ENCODE measurements around the gene CTSD.
"Not testable (repeated sequence)": the region's sequence is repeated elsewhere in the genome, so short reads cannot be mapped to it uniquely, and the experiment has no call there.

The CTSD gene

DNA sequence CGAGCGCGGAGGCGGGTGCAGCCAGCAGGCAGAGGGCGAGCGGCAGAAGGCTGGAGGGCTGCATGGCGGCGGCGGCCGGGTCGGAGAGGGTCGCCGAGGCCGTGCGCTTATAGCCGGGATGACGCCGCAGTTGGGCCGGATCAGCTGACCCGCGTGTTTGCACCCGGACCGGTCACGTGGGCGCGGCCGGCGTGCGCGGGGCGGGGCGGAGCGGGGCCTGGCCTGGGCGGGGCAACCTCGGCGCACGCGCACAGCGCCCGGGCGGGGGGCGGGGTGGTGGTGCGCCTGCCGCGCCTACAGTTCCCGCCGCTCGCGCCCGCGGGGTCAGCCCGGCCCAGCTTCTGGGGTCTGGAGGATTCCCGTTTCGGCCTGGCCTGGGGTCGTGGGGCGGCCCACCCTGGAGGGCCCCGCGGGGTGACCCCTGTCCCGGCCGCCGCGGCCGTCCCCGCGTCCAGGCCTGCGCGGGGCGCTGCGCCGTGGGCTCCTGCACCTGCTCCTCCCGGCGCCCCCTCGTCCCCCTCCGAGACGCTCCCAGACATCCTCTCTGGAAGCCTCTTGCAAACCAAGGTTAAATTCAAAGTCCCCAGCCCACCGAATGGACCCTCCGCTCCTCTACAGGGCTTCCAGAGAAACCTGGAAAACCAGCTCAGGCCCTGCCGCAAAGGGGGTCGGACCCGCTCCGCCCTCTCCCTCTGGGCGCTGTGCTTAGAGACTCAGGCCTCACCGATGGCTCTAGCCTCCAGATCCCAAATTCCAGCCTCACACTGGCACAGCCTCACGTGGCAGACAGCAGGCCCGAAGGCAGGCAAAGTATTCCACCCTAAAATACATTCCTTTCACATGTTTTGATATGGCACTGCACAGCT is at the start of gene CTSD:
CTSD (minus strand) TSS at position 132 of the 866 bp plus-strand sequence; CDS start at position 64, 68 bp downstream.
- no peak for DNase-seq

DNA sequence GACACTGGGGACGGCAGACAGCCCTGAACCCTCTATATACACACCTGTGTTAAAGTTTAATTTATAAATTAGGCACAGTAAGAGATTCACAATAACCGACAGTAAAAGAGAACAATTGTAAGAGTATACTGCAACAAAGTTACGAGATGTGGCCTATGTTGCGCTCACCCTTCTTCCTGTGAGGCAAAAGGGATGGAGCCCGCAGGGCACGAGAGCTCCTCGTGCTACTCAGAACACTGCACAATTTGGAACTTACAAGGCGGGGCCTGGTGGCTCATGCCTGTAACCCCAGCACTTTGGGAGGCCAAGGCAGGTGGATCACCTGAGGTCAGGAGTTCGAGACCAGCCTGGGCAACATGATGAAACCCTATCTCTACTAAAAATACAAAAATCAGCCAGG is 49.6 kb upstream of the CTSD start:
- DNase-seq: not testable (repeated sequence)

DNA sequence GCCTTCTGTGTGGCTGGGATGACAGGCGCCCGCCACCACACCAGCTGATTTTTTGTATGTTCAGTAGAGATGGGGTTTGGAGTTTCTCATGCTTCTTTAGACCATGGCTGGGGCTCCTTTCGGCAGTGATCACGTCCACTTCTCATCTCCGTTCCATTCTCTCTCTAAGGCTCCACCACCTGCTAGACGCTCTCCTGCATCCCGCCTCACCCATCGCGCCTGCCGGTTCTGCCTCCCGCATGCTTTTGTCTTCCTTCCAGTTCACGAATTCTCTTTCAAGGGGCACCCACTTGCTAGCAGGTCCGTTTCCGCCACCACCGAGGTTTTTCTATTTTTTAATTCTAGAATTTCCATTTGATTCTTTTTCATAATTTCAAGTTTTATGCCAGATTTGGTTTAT is 49.1 kb upstream of the CTSD start:
- DNase-seq: no peak

DNA sequence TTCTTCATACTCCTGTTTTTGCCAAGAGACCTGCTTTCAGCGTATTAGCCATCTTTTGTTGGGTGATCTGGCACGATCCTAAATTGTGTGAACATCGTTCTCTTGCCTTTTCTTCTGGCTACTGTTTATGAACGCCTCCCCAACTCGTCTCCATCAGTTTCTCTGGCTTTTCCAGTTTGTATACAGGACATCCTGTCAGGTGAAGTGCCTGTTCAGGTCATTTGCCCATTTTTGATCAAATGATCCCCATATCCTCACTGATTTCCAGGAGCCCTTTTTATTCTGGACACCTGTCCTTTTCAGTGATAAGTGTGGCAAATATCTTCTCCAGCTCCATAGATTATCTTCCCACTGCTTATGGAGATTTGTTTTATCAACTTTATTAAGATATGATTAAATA is 48.5 kb upstream of the CTSD start:
- no peak for DNase-seq

DNA sequence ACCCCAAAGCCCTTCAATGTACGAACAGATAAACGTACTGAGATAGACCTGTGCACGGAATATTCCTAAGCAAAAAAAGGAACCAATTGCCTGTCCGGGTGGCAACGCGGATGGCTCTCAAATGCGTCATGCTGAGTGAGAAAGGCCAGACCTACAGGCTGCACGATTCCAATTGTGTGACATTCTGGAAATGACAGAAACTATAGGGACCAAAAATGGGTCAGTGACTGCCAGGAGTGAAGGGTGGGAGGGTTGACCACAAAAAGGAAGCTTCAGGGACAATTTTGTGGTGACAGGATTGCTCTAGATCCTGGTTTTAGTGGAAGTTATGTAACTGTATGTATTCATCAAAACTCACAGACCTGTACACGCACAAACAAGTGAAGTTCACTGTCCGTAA is 47.0 kb upstream of the CTSD start:
- DNase-seq: no peak

DNA sequence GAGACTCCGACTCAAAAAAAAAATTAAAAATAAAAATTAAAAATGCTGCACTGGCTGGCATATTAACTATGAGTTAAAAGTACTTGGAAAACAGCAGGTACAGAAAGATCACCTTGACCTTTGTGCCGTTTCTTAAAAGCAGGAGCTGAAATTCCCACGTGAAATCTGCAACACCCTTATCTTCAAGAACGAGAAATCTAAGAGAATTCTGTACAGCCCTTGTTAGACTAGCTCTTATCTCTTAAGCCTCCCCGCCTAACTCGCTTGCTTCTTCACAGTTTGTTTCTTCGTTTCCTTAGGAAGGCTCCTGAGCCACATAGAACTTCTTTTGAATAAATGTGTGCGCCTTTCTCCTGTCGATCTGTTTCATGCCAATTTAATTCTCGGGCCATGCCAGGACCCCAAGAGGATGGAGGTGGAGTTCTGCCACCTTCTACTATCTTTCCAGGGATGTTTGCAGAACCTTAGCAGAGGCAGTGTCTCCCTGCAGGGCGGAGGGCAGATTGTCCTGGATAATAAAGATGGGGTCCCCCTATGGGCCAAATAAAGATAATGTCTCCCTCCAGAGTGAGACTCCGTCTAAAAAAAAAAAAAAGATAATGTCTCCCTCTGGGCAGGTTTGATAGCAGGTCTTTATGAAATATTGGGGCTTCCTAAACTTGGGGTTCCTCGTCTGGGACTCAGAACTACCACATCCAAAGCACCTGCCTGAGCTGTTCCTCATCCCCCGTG is 43.7 kb upstream of the CTSD start:
- no peak for DNase-seq

DNA sequence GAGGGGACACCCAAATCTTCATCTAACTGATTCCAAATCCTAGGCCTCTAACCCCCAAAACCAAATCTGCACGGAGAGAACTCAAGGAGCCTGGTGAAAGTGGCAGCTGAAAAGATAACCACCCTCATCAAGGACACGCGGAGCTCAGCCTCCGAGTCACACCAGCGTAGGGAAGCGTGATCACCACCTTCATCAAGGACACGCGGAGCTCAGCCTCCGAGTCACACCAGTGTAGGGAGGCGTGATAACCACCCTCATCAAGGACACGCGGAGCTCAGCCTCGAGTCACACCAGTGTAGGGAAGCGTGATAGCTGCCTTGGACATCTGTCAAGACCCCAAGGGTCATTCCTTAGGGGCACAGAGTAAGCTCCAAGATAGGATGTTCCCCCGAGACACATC is 41.8 kb upstream of the CTSD start:
- DNase-seq: no peak

DNA sequence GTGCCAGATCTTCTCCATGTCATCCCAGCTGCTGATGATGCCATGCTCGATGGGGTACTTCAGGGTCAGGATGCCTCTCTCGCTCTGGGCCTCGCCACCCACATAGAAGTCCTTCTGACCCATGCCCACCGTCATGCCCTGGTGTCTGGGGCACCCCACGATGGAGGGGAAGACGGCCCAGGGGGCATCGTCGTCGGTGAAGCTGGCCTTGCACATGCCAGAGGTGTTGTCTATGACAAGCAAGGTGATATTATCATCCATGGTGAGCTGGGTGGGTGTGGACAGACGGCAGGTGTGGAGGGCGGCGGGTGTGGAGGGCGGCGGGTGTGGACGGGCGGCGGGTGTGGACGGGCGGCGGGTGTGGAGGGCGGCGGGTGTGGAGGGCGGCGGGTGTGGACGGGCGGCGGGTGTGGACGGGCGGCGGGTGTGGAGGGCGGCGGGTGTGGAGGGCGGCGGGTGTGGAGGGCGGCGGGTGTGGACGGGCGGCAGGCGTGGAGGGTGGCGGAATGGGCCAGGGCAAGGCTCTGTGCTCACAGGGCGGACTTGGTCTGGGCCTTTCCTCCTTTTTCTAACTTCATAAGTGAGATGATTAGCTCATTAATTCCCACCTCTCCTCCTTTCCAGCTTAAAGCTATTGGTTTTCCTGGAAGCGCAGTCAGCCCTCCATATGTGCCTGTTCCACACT is 40.2 kb upstream of the CTSD start:
- not testable (repeated sequence) for DNase-seq

DNA sequence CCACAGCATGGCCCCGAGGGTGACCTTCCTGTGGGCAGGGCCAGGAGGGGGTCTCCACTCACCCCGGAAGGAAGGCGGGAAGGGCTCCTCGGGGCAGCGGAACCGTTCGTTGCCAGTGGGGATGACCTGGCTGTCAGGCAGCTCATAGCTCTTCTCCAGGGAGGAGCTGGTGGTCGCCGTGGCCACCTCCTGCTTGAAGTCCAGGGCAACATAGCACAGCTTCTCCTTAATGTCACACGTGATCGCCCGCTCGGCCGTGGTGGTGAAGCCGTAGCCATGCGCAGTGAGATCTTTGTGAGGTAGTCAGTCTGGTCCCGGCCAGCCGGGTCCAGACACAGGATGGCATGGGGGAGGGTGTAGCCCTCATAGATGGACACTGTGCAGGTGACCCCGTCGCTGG is 39.5 kb upstream of the CTSD start:
- no peak for DNase-seq

DNA sequence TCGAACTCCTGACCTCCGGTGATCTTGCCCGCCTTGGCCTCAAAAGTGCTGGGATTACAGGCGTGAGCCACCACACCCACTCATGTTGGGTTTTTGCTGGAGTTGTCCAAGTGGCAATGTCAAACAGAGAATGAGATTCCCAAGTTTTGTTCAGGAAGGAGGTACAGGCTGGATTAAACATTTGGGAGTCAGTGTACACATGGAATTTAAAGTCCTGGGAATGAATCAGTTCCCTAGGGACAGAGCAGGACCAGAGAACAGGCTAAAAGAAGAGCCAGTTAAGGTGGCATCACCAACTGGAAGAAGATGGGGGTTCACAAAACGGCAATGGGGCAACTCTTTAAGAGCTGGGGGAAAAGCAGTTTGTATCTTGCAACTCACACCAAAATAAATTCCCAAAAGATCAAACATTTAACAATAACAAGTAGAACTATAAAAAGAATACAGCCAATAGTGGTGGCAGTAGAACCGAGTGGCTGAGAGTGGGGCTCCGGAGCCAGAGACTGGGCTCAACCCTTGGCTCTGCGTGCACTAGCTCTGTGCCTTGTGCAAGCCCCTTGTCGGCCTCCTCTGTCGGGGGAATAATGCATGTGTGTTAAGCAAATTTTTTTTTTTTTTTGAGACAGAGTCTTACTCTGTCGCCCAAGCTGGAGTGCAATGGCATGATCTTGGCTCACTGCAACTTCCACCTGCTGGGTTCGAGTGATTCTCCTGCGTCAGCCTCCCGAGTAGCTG is 33.8 kb upstream of the CTSD start:
- DNase-seq: no peak

DNA sequence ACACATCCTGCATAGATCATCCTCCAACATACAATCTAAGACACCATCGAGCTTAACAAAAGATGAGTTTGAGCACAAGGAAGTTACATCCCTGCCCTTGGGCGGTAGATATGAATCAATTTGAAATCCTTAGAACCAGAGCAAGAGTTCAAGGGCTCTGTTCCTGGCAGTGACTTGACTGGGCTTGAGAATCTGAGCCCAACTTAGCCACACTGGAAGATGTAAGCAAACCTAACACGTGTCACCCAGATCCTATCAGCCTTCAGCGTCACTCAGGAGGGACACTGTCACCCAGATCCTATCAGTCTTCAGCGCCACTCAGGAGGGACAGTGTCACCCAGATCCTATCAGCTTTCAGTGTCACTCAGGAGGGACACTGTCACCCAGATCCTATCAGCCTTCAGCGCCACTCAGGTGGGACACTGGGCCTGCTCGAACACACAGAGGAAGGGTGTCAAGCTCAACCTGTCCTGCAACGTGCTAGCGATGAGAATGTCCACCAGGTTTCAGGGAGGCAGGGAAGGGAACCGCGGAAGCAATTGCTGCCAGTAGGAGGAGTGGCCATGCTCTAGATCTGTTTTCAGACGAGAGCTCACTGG is 32.8 kb upstream of the CTSD start:
- DNase-seq: no peak

DNA sequence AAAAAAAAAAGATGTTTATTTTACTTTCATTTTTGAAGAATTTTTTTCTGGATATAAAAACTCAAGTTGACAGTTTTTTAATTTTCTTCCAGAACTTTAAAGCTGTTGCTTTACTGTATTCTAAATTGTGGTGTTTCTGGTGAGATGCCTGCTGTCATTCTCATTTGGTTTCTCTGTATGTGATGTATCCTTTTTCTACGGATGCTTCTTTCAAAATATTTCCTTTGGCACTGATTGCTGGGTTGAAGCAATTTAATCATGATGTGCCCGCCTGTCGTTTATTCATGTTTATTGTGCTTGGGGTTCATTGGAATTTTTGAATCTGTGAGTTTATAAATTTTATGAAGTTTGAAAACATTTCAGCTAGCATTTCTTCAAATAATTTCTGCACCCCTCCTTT is 29.4 kb upstream of the CTSD start:
- no peak for DNase-seq

DNA sequence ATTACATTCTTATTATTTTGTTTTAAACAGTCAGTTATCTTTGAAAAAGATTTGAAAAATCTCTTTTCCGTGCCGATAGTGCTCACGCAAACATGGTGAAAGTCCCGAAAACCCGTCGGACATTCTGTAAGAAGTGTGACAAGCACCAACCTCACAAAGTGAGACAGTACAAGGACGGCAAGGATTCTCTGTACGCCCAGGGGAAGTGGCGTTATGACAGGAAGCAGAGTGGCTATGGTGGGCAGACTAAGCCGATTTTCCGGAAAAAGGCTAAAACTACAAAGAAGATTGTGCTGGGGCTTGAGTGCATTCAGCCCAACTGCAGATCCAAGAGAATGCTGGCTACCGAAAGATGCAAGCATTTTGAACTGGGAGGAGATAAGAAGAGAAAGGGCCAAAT is 28.7 kb upstream of the CTSD start:
- no peak for DNase-seq

DNA sequence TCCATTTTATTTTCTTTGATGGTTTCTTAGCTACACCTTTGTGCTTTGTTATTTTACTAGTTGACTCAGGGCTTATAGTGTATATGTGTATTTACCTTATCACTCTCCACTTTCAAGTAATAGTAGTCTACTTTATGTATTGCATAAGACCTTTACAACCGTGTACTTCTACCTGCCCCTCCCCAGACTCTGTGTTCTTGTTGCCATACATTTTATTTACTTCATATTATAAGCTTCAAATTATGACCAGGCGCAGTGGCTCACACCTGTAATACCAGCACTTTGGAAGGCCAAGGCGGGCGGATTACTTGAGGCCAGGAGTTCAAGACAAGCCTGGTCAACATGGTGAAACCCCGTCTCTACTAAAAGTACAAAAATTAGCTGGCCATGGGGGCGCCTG is 28.2 kb upstream of the CTSD start:
- no peak for DNase-seq

DNA sequence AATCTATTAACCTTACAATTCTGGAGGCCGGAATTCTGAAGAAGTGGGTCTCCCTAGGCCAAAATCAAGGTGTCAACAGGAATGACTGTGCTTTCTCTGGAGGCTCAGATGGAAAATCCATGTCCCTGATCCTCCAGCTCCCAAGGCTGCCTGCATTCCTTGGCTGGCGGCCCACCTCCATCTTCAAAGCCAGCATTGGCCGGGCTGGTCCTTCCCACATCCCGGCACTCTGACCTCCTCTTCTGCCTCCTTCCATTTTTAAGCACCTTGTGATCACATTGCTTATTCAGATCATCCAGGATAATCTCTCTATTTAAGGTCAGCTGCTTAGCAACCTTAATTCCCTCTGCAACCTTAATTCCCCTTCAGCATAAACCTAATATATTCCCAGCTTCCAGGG is 22.7 kb upstream of the CTSD start:
- DNase-seq: no peak

DNA sequence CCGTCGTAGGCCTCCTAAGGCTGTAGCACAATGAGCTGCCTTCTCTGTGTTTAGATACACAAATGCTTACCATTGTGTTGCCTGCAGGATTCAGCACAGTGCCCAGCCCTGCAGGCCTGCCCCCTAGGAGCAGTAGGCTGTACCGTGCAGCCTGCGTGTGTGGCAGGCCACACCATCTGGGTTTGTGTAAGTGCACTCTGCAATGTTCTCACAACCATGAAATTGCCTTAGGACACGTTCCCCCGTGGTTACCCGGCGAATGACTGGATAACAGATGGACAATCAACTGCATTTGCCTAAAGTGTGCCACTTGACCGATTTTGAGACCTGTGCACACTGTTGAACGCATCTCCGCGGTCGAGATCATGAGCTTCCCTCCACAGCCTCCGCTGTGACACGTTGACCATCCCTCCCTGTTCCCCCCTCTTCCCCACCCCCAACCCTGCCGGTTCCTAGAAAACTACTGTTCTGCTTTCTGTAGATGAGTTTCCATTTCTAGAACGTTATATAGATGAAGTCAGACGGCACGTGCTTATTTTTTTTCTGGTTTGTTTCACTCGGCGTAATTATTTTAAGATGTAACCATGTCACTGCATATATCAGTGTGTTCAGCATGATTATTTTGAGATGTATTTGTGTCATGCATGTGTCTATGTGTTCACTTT is 22.2 kb upstream of the CTSD start:
- no peak for DNase-seq

DNA sequence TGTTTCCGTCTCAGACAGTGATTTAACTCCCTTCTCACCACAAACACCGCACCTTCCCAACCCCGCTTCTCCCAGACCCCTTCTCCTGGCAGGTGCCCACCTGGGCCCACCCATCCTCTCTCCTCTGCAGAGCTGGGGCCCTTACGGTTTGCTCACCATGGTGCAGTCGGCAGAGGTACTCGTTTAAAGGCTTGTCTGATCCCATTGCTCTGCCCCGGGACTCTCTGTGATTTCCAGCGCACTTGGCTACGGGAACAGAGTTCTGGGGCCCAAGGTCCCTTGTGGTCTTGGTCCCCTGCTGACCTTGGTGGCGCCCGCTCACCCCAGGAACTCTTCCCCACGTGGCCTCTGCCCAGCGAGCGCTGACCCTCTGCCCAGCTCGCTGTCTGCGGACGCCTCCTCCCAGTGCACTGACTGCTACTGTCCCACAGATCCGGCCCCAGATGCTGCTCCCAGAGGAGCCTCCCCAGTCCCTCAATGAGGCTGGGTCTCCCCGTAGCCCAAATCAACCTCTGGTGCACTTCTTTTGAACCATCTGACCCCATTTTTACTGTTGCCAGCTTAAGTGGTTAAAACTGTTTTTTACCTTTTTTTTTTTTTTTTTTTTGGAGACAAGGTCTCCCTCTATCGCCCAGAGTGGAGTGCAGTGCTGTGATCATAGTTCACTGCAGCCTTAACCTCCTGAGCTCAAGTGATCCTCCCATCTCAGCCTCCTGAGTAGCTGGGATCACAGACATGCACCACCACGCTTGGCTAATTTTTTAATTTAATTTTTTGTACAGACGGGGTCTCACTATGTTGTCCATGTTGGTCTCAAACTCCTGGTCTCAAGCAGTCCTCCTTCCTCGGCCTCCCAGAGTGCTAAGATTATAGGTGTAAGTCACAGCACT is 21.3 kb upstream of the CTSD start:
- no peak for DNase-seq

DNA sequence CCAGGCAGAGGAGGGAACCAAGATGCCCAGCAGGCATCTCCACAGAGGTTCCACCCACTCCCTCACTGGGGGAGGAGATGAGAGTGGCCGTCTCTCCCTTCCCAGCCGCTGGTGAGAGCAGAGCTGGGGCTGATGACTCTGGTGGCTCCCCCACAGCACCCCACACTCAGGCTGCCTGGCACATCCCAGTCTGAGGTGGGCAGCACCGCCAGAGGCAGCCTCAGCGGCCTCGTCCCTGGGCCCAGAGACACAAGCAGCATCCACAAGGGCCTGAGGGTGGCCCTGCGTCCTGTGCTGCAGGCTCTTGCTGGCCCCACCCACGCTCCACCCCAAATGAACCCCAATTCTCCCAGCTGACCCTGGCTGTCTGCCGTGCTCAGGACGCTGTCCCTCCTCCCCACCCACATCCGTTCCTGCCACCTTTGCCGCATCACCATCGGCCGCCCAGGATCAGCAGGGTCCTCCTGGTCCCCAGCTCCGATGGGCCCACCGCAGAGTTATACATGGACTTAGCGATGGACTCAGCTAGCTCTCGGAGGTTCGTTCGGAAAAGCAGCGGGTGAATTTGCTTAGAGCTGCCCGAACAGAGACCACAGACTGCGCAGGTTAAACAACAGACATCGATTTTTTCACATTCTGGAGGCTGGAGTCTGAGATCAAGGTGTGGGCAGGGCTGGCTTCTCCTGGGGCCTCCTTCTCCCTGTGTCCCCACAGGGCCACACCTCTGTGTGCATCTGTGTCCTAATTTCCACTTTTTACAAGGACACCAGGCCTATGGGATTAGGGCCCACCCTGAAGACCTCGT is 20.2 kb upstream of the CTSD start:
- no peak for DNase-seq

DNA sequence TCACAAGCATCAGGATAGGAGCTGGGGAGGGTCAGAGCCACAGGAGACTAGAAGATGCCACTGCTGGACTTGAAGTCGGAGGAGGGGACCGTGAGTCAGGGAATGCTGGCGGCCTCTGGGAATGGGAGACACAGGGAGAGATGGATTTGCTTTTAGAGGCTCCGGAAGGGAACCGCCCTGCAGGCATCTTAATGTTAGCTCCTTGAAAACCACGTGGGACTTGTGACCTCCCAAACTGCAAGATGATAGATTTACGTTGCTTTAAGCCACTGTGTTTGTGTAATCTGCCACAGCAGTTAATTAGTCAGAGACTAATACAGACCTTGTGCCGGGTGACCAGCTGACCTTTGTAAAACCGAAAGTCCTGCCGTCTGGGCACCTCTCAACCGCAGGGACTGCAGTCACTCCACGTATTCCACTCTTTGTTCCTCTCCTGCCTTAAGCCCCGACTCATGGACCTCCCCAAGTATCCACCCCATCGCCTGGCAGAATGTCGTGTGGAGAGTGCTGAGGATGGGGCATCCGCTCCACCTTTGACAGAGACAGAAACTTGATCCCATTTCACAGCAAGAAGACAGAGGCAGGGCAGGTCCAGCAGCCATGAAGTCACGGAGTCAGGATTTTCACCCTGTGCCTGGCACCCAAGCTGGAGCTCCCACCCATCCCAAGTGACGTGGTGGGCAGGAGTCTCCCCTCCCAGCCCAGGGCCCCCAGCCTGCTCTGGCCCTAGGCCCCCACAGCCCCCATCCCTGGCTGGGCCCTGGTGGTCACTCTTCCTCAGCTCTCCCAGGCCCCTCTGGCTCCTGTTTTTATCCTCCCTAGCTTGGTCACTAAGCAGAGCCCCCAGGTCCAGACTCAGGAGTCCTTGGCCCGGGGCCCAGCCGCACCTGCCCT is 19.4 kb upstream of the CTSD start:
- no peak for DNase-seq

All from SHP77 treated with DMSO at 0.1 percent for 48 hours (cell line).